ENCODE measurements around the gene SH3GL1.

DNA sequence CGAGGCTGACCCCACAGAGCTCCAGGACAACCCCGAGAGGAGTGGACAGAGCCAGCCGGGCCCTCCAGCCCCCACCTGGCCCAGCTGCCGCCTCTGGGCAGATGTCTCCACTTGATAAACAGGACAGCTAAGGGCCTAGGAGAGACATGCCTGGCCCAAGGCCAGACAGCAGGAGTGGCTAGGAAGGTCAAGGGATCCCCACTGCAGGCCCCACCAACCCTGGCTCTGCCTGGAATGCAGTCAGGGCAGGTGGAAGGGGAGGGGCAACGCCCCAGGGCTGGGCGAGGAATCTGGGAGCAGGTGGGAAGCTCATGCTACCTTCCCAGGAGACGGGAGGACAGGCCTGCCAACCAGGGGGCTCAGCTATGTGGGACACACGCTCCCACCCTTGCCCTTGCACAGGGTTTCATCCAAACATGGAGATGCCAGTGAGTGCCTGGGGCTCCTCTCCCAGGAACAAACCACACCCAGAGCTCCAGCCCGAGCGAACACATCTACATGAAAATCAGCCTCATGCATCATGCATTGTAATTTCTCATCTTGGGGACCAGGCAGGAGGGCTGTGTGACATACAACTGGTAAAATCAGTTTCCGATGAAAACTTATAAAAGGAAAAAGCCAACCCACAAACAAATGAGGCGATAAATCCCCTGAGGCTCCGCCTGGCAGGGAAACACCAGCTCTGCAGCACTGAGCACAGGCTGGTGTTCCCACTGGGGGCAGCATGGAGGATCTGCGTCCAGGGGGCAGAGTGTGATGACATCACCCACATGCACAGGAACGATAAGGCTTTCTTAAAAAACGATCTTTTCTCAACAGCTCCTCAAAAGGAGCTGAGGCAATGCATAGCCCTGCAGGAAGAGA is 25.0 kb downstream of the SH3GL1 start:
- TF ChIP-seq EZH2 (IDR thresholded peaks at IDR 0.05), result no peak
- TF ChIP-seq POLR2AphosphoS5 (IDR thresholded peaks at IDR 0.05; ENCODE audit: borderline replicate concordance, low read depth, low read length), result no peak
- TF ChIP-seq FOXP2 (optimal IDR thresholded peaks at IDR 0.05; ENCODE audit: control extremely low read depth, extremely low read length, insufficient read depth), result peak; percentile 77

All from SK-N-MC (cell line).